Heart right ventricle (tissue), 16 donors: ENCODE measurements around the gene EIF4B. TPM values are rescaled to one million over a fixed set of nuclear protein-coding genes. Genes with fewer than 3 reads are reported as not detected.

ENCODE experiments used
- ATAC-seq, 8 donors: fragments of 200-7000 bp; cut with Tn5 transposase; one replicate each; pipeline ENCODE4 v1.9.1; 2020; ENCODE audit warnings: mild to moderate bottlenecking in 8 of 8, moderate library complexity in 8 of 8, moderate number of reproducible peaks in 1 of 8
- DNase-seq, 2 donors: peaks; one replicate each; pipeline ENCODE4 v3.0.0-alpha.2; 2020
- H3K27ac ChIP-seq, 10 donors: fragments of 200-600 bp; sonication (generic) in 2 of 10; one replicate each; pipeline versions ENCODE4 v1.5.0 to v1.8.0; 2020 to 2022; ENCODE audit warnings: mild to moderate bottlenecking in 3 of 10
- H3K27me3 ChIP-seq, 7 donors: fragments of 200-600 bp; one replicate each; pipeline ENCODE4 v1.8.0; 2021 to 2022; ENCODE audit warnings: mild to moderate bottlenecking in 2 of 7
- H3K36me3 ChIP-seq, 9 donors: fragments of 200-600 bp; sonication (generic) in 1 of 9; one replicate each; pipeline versions ENCODE4 v1.5.0 to v1.8.0; 2020 to 2022; ENCODE audit warnings: mild to moderate bottlenecking in 2 of 9
- H3K4me1 ChIP-seq, 9 donors: fragments of 200-600 bp; sonication (generic) in 1 of 9; one replicate each; pipeline versions ENCODE4 v1.5.0 to v1.8.0; 2020 to 2022; ENCODE audit warnings: mild to moderate bottlenecking in 4 of 9
- H3K4me3 ChIP-seq, 10 donors: fragments of 200-600 bp; sonication (generic) in 2 of 10; one replicate each; pipeline versions ENCODE4 v1.5.0 to v1.8.0; 2020 to 2022; ENCODE audit warnings: mild to moderate bottlenecking in 7 of 10, moderate library complexity in 2 of 10
- H3K9me3 ChIP-seq, 11 donors: fragments of 200-600 bp in 10 of 11; sonication (generic) in 2 of 11; one replicate each; pipeline versions ENCODE4 v1.5.0 to v1.8.0; 2013 to 2022; ENCODE audit warnings: mild to moderate bottlenecking in 2 of 11, control low read depth in 1 of 11, moderate library complexity in 1 of 11
- CTCF ChIP-seq, 9 donors: fragments of 200-600 bp; sonication (generic) in 2 of 9; IDR thresholded peaks; one replicate each; pipeline versions ENCODE4 v1.5.0 to v1.8.0; 2021 to 2022; ENCODE audit warnings: antibody characterized with exemption in 9 of 9, mild to moderate bottlenecking in 5 of 9, moderate library complexity in 1 of 9
- WGBS, 2 donors: extraction: QIAGEN DNeasy Blood & Tissue Kit; methylation state at CpG; one replicate each; pipeline ENCODE4 v1.1.7; 2013; ENCODE audit warnings: inconsistent platforms in 1 of 2; 5-methylcytosine and 5-hydroxymethylcytosine counted together
- intact Hi-C, 10 donors: fragments of 100-400 bp; cut with DNase I; formaldehyde crosslinking; loops; one replicate each; pipeline versions ENCODE4 v1.11.1 to v1.14.2; 2022
- polyA plus RNA-seq, 2 donors: library from polyadenylated mRNA; stranded (reverse); fragments of 200-250 nt; gene quantifications; one replicate each; pipeline ENCODE4 v1.2.3, GENCODE V29; 2013
- total RNA-seq, 10 donors: library from RNA; stranded (reverse); fragmentation: NEBNext Ultra II Directional in 3 of 10; extraction: Animal tissue kit (Norgen Biotek cat#: 25700) in 3 of 10; gene quantifications; one replicate each; pipeline versions ENCODE4 v1.2.1 to v1.2.4, GENCODE V29; 2021 to 2023
- donor health status: Arrhythmogenic right ventricular cardiomyopathy.
- donor health status: ischemic (EF 13 %, LVEDD 7.1; RV severe dilation, severe dysfunction).
- donor health status: healthy with polysubstance abuse.
- donor health status: DM: no; HTN: yes; CAD: no.
- donor health status: DM: no; HTN: no; CAD: no.
- donor health status: ischemic (EF 25% LVEDD 6.9; RV normal size, moderate dysfunction).
- donor health status: ischemic (EF 25% LVEDD 5.7; RV mildly dilated, moderate dysfunction).
- donor health status: healthy.
- donor health status: DM: yes; HTN: yes; CAD: no.
- donor health status: Ischemic cardiomyopathy.
- donor health status: ischemic (EF 35%, LVEDD 5.7; RV mildly dilated, moderate dysfunction).
- donor health status: nonischemic (EF 11% LVEDD 7.7; RV severe dilation, severe dysfunction).
- donor health status: DM: yes; HTN: yes; CAD: no.
- donor health status: PGD.
- donor health status: ischemic (EF 29% LVEDD 5.4; RV normal size, mild dysfunction).
- donor health status: nonischemic (EF 23%, LVEDD 6.1; RV moderate dilation, normal function).

Gene EIF4B
- total and polyA plus RNA-seq, 12 donors: 53.2 to 477 (median 423) TPM

GRCh38 chr12:53073881-53074280 lies 67.6 kb downstream of the EIF4B start:
- Histone ChIP-seq H3K4me1 (peaks cover 51 to 85% (median 69%) of the 10 kb centered on the region in 9 donors), H3K27ac (peak overlapping the region in 9 of 10 donors; percentile 4 to 81 (median 36)), H3K9me3 (no peaks in the 10 kb centered on the region), H3K27me3 (no peaks in the 10 kb centered on the region), H3K36me3 (peaks cover 0 to 69% (median 23%) of the 10 kb centered on the region in 9 donors), H3K4me3 (no peak overlapping the region)
- no peak for TF ChIP-seq CTCF (IDR thresholded peaks at IDR 0.05)
- DNase-seq (no peak), ATAC-seq (no peak)
- 37 to 44% methylated on average over 6 of the region's 6 CpGs for WGBS, 2 donors
- intact Hi-C loops: loop anchor here in 2 of 10 donors (2.0 to 10.0 kb wide), 2 partner anchors 213 to 221 kb away; partner anchors contain the start of genes MYG1 (in 1 of the 2) and PFDN5 (in 1 of the 2)

- DNase-seq (no peak), ATAC-seq (no peak)
- H3K9me3 ChIP-seq: no peaks in the 10 kb centered on the region
- no peak overlapping the region for H3K4me3 ChIP-seq
- H3K27me3 ChIP-seq: no peaks in the 10 kb centered on the region
- peaks cover 0 to 65% (median 23%) of the 10 kb centered on the region in 9 donors for H3K36me3 ChIP-seq
- TF ChIP-seq CTCF (IDR thresholded peaks at IDR 0.05): no peak
- peaks cover 45 to 80% (median 66%) of the 10 kb centered on the region in 9 donors for H3K4me1 ChIP-seq
- 90 to 93% methylated on average over 11 of the region's 11 CpGs for WGBS, 2 donors
- H3K27ac ChIP-seq: peak overlapping the region in 9 of 10 donors; percentile 4 to 65 (median 36)
- intact Hi-C loops: loop anchor here in 1 of 10 donors (10.0 kb wide), 1 partner anchor 220 kb away; the partner anchor contains the start of genes MYG1 and PFDN5
Measured at GRCh38 chr12:53074283-53074998, 68.2 kb downstream of the EIF4B start.

- Histone ChIP-seq H3K27me3 (no peaks in the 10 kb centered on the region), H3K4me3 (no peak overlapping the region), H3K27ac (peak overlapping the region in 2 of 10 donors; percentile 53 to 57), H3K9me3 (no peaks in the 10 kb centered on the region), H3K36me3 (peaks cover 0 to 62% (median 23%) of the 10 kb centered on the region in 9 donors), H3K4me1 (peaks cover 40 to 78% (median 63%) of the 10 kb centered on the region in 9 donors)
- TF ChIP-seq CTCF (IDR thresholded peaks at IDR 0.05): no peak
- intact Hi-C loops: loop anchor here in 1 of 10 donors (10.0 kb wide), 1 partner anchor 220 kb away; the partner anchor contains the start of genes MYG1 and PFDN5
- no peak for ATAC-seq
- DNase-seq: no peak
- 94 to 97% methylated on average over 3 of the region's 3 CpGs for WGBS, 2 donors
Measured at GRCh38 chr12:53074999-53075370, 68.7 kb downstream of the EIF4B start.

- ATAC-seq (no peak), DNase-seq (no peak)
- no peak for TF ChIP-seq CTCF (IDR thresholded peaks at IDR 0.05)
- Histone ChIP-seq H3K27me3 (no peaks in the 10 kb centered on the region), H3K4me1 (peaks cover 27 to 69% (median 54%) of the 10 kb centered on the region in 9 donors), H3K4me3 (no peak overlapping the region), H3K36me3 (peaks cover 0 to 51% (median 23%) of the 10 kb centered on the region in 9 donors), H3K9me3 (no peaks in the 10 kb centered on the region), H3K27ac (peak overlapping the region in 2 of 10 donors; percentile 0 to 36)
- intact Hi-C loops: loop anchor here in 1 of 10 donors (10.0 kb wide), 1 partner anchor 218 kb away; the partner anchor contains the start of genes MYG1 and PFDN5
- 94 to 97% methylated on average over 3 of the region's 3 CpGs for WGBS, 2 donors
Measured at GRCh38 chr12:53076461-53076860, 70.2 kb downstream of the EIF4B start.
